SIG-M5 (cell line): ENCODE data around the gene KCNJ10.

Experiments used
- DNase-seq: peaks from one replicate; lab custom pipeline; 2025; lab: John Stamatoyannopoulos, UW

Gene KCNJ10

DNA sequence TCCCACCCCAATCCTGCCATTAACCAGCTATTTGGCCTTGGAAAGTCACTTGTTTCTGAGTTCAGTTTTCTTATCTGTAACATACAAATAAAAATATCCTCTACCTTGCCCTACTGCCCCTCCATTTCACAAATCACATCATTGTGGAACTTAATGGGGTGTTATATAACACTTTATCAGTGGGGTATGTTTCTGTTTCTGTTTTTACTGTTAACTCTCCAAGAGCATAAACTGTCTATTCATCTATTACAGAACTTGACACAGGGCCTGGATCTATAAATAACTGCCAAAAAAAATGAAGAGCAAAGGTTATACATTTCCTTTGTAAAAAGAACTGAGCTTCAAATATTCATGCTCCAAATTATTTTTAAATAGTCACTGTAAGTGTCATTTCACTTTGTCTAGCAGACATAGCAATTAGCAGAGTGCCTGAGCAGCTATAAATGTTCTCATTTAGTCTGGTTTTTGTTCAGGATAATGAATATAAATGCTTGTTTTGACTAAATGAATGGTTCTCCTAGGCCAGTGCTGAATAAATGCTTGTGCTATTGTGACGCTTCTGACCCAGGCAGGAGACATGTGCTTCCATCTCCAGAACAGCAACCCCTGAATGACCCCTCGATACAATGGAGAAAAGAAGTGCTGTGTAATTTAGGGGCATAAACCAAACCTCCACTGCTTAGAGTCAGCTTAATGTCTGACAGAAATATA, 45.6 kb downstream of the KCNJ10 start:
- no peak for DNase-seq

DNA sequence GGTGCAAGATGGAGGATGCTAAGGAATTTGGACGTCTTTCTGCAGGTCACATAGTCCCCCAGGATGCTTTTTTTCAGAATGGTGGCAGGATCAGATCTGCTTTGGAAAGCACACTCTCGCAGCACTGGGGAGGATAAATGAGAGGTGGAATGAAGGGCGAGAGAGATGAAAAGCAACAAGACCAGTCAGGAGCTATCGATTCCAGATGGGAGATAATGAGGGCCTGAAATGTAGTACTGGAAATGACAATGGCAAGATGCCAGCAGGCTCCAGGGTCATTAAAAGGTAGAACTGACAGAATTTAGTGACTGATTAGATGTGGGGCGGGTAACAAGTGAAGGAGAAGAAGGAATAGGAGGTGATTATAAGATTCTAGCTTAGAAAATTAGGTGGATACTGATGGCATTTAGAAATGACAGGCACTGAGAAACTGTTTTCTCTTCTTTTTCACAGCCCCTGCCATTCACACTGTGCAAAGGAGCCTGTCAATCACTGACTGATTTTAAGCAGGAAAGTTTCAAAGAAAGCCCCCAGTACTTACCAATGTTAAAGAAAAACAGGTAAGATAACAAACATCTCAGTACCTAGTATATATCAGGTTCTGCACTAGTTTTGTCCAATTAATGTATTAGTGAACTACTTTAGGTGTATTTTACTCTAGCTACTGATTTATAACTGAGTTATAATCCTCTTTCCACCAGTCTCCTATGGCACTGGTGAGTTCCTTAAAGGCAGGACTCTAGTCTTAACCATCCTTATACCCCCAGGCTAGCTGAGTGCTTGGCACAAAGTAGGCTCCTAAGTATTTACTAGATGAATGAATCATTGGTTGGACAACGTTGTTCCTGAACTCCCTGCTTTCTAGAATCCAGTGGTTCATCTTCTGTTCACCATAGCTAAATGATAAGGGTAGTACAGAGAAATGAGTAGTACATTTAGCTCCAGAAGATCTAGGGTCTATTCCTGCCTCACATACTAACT, 47.3 kb downstream of the KCNJ10 start:
- DNase-seq = no peak

DNA sequence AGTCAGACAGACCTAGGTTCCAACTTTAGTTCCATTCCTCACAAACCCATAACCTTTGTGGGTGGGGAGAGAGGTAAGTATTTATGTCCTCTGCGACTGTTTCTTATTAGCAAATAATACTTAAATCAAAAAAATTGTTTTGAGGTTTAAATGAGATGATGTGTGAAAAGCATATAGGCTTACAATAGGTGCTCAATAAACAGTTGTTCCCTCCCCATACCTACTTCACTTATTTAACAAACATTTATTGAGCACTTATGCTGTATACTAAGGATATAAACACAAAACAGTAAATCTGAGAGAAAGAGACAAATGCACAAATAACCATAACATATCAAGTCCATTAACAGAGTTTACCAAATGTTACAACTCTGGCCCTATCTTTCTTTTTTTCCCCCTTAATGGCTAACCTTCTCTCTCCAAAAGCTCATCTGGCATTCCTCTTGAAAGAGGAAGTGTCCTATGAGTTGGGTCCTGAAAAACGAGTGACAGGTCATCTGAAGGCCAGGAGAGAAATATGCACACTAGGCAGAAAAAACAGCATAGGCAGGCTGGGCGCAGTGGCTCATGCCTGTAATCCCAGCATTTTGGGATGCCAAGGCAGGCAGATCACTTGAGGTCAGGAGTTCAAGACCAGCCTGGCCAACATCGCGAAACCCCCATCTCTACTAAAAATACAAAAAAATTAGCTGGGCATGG, 48.4 kb downstream of the KCNJ10 start:
- DNase-seq = no peak

DNA sequence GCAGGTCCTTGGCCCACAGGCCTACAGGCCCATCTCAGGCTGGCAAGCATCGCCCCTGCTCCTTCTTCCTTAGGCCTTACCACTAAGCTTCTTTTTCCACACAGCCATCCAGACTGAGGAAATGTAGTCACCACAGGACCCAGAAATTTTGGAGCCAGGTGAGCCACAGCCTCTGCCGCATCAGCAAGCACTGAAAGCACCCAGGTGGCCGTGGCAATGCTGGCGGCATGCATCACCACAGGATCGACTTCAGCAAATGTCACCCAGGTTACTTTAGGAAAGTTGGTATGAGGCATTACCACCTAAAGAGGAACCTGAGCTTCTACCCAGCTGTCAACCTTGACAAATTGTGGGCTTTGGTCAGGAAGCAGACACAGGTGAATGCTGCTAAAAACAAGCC, 49.8 kb downstream of the KCNJ10 start:
- DNase-seq = no peak

DNA sequence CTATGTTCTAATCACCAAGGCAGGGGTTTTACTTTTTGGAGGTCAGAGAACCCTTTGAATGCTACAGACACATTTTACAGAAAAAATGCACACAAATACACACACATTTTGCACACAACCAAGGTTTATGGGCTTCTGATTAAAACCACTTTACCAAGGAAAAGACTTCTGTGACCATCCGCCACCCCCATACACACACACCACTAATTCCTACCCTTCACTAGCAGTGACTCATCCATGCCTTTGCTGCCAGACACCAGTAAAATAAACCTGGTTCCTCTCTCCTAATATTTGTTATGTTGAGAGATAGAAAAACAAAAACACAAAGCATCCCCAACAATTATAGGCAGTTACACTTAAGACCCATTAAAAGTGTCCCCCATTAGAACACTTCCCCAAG, 51.1 kb downstream of the KCNJ10 start:
- DNase-seq = no peak

DNA sequence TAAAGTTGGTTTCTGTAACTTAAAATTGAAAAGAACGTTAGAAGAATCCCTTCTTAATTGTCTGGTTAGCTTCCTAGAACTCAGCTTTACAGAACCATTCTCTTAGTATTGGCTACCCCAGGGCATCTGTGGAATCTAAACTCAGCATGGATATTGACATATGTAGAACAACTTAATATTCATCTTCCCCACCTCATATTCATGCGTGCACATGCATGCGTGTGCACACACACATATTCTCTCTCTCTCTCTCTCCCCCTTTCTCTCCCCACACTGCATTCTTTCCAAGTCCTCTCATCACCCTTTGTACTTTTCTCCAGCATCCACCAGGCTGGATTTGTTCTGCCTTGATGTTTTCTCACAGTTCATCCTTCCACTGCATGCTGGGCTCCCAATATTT, 51.6 kb downstream of the KCNJ10 start:
- DNase-seq = no peak

DNA sequence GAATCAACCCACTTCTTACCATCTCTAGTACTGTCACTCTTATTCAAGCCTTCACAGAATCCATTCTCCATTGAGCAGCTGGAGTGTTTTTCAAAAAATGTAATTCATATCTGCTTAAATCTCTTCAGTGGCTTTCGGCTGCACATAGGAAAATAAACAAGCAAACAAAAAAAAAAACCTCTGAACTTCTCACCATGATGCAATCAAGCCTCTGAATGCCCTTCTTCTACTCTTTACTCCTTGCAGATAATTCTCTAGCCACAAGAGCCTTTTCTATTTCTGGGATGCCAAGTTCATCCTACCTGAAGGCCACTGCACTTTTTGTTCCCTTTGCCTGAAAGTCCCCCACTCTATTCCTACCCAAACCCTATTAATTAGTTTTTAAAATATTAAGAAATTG, 52.4 kb downstream of the KCNJ10 start:
- DNase-seq = no peak

DNA sequence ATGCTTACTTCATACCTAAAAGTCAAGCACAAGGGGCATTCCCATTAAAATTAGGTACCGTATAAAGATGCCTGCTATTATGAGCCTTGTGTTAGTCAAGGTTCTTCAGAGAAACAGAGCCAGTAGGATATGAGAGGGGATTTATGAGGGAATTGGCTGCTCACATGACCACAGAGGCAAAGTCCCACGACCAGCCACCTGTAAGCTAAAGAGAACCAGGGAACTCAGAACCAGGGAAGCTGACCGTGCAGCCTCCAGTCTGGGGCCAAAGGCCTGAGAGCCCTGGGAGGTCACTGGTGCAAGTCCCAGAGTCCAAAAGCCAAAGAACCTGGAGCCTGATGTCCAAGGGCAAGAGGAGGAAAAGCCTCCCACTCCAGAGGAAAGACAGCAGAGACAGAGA, 58.2 kb downstream of the KCNJ10 start:
- DNase-seq = no peak

DNA sequence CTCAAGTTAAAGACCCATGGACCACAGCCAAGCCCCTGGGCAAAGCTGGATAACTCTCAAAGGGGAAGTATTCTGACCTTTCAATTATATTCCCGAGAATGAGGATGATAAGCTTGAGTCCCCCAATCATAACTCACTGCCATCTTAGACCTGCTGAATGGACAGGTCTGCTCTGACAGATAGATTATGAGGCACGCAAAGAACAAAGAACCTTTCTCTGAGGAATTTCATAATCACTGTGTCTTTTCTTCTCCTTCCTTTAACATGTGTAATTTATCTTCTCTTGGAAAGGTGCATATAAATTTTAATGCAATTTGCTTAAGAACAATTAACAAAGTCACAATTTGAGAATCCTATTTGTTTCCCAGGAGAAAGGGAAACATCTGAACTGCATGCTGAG, 60.2 kb downstream of the KCNJ10 start:
- no peak for DNase-seq

DNA sequence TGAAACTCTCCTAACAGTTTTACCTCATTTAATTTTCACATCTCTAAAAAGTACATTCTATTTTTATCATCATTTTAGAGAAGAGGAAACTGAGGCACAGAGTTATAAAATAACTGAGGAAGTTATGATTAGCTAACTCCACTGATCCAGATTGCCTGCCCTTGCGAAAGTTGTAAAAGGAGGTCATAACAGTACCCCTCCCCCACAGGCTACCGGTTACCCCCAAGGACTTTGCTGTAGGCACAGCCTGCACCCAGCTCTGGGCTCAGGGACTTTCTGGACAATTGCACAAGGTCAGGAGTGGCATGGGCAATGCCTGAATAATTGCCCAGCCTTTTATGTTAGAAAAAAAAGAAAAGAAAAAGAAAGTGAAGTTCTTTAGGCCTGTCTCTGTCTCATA, 60.9 kb downstream of the KCNJ10 start:
- DNase-seq = no peak

DNA sequence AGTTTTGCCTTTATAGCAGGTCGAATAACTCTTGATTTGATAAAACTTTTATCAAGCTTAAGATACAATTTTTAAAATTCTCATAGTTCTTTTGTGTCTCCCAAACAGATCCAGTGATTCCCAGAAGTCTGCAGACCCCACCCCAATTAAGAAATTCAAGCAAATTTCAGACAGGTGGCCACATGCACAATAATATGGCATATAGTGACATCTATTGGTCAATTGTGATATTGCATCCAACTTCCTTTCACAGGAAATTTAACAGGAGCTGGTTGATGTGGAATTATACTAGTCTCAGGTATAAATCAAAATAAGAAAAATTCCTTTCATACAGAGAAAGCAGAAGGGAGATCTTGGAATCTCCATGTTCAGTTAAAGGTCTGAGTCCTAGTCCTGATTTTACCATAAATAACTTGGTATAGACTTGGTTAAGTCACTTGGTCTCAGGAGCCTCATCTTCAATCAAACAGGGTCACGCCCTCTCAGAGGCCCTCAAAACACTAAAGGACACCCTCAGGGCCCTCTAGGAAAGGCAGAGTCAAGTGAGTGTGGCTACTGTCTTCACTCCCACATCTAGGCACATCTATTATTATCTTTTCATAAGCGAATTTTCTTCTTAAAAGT, 62.3 kb downstream of the KCNJ10 start:
- no peak for DNase-seq

DNA sequence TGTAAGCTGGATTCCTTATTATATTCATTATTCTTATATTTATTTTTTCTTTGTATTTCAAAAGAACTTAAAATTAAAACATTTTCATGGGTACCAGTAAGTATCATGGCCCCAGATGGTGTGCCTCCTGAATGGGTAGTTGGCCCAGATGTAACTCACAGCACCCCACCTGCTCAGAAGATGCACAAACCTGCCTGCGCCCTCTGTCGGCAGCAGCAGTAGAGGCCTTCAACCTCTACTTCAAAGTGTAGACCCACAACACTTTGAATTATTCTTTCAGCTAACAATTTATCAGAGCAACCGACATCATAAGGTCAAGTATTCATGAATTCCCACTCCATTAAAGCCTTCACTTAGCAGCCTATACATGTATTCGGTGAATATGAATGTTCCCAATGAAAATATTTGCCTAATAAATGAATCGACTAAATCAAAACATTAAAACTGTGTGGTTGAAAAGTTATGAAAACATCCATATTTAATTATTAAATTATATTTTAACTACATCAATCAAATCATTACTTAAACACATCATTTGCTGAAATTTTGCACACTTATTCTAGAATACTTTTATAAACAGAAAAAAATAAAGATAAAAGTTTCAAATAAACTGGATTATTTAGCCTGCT, 63.5 kb downstream of the KCNJ10 start:
- peak; percentile 43 for DNase-seq

DNA sequence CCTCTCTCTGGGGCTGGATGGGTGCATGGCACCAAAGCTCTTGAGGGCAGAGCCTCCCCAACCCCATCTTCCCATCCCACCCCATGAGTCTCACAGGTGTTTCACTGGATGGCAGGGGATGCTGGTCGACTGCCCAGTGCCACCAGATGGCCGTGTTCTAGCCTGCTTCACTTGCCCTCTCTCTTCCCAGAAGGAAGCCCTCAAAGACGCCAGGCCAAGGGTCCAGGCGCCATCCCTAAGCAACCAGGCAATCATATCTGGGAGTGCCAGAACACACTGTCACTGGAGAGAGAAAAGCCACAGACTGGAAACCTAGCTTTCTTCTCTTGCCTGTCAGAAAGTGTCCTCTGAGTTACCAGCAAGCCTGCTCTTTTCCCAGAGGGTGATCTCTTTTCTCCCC, 64.9 kb downstream of the KCNJ10 start:
- no peak for DNase-seq

DNA sequence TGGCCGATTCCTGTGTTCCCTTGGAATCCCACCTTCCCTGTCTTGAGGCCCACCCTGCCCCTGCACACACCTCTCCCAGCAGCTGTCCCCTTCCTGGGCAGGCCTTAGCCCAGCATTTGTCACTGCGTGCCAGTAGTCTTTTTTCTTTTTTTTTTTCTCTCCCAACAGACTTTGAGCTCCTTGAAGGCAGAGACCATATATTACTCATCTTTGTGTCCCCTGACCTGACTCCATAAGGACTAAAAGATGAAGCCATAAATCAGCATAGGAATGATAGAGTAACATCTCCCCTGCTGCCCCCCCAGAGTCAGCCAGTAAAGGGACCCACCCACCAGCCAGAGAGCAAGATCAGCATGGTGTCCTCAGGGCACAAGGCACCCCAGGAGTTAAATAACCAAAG, 65.5 kb downstream of the KCNJ10 start:
- no peak for DNase-seq

DNA sequence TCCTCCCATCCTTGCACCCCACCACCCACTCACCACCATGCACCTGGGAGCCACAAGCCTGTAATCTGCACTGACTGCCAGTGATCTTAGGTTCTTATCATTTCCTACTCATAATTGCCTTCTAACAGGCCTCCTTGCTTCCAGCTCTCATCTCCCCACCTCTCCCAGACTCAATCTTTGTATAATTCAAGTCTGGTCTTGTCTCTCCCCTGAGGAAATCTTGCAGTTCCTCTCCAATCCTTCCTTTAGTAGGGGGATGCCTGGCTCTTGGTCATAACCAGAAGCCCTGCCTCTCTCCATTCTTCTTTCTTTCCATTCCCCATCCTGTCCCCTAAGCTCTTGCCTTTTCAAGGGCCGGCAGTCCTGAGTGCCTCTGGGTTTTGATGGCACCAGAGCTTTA, 66.0 kb downstream of the KCNJ10 start:
- no peak for DNase-seq

DNA sequence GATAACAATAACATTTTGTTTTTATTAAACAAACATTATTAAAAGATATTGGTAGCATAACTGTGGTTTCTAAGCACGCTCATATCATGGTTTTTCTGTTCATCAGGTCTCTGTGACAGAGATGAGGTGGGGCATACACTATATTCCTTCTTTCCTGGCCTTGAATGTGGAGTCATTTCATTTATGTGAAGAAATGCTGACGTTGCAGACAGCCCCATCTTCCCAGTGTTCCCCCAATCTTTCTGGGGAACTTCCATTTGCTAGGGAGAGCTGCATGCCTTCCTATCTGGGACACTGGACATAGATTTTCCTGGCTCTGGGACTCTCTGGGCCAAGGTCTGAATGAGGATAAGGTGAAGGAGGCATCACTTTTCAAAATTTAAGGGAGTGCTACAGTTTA, 68.5 kb downstream of the KCNJ10 start:
- DNase-seq = no peak

DNA sequence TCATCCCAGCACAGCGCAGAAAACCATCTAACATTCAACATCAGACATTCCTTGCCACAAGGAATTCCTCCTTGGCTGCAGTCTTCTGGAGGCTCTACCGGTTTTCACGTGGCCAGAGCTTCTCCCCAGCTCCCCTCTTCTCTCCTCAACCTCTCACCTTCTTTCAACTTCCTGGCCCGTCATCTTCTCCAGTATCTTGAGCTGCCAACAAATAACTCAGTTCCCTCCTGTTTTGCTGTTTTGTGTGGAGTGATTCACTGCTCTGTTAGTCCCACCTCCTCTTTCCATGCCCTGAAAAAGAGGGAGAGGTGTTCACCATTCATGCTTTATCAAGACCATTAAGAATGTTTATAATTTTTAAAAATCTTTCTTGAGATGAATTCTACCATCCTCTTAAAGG, 70.8 kb downstream of the KCNJ10 start:
- DNase-seq = no peak

DNA sequence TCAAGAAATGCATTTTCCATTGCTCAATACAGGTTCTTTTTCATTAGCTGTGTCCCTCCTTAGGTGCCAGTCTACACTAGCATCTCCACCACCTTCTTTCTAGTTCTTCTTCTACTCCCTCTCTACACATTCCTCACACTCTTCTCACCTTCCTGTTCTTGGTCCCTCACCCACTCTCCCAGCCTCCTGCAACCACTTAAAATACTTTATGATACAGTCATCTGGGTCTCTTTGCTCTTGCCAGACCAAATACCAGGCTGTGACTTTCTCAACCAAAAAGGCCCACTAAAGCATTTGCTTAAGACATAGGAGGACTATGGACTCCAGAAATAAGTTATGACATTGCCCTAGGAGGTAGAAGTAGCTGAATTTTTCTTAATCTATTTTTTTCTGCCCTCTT, 73.3 kb downstream of the KCNJ10 start:
- DNase-seq = no peak

DNA sequence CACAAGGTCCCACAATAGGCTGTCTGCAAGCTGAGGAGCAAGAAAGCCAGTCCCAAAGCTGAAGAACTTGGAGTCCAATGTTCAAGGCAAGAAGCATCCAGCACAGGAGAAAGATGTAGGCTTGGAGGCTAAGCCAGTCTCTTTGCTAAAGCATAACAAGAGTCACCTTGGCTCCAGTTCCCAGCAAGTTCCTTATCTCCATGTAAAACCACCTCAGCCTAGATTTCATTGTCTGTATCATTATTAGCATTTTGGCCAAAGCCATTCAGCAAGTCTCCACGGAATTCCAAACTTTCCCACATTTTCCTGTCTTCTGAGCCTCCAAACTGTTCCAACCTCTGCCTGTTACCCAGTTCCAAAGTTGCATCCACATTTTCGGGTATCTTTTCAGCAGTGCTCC, 75.1 kb downstream of the KCNJ10 start:
- DNase-seq = no peak

DNA sequence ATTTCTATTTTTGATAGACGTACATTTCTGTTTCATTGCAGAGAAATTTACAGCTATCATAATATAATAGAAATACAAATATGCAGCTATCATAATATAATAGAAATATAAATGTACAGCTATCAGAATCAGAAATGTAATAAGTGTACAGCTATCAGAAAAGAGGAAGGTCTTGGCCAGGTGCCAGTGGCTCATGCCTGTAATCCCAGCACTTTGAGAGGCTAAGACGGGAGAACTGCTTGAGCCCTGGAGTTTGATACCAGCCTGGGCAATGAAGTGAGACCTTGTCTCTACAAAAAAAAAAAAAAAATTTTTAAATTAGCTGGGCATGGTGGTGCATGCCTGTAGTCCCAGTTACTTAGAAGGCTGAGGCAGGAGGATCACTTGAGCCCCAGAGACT, 76.0 kb downstream of the KCNJ10 start:
- no peak for DNase-seq

DNA sequence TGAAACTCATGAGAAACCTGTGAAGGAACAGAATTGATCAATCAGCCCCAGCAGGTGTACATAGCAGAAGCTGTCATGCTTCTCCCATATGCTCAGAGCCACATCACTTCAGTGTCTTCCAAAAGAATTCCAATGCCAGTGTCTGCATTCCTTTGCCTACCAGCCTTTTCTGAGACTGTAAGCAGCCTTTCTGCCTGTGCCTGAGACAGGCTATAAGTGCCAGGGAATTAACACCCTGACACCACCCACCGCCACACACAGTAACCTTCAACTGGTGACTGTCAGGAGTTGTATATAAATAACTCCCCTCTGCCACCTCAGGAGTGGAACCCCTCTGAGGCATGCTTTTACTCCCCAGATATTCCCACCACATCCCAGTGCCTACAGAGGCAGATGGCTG, 77.8 kb downstream of the KCNJ10 start:
- no peak for DNase-seq

DNA sequence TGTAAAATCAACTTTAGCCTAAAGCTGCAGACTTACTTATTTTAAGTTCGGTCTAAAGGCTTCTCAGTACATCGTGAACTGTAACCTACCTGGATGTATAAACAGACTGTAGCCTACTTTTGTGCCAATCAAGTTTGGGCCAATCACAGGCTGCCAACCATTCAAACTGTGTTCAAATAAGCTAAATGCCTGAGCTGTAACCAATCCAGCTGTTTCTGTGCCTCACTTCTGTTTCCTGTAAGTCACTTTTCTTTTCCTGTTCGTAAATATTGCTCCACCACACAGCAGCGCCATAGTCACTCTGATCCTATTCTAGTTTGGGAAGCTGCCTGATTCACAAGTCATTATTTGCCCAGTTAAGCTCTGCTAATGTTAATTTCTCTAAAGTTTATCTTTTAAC, 78.4 kb downstream of the KCNJ10 start:
- DNase-seq = no peak
